GM20431 (cell line): ENCODE results near the gene CASQ2.

Source experiments
- in situ Hi-C: fragments of 300-500 bp; cut with MseI, MboI; formaldehyde crosslinking; loops from one replicate; pipeline ENCODE4 v1.15.0; 2020; ENCODE audit warnings: low sequenced_read_pairs; ENCODE audit not compliant: unreplicated experiment

The CASQ2 gene

DNA sequence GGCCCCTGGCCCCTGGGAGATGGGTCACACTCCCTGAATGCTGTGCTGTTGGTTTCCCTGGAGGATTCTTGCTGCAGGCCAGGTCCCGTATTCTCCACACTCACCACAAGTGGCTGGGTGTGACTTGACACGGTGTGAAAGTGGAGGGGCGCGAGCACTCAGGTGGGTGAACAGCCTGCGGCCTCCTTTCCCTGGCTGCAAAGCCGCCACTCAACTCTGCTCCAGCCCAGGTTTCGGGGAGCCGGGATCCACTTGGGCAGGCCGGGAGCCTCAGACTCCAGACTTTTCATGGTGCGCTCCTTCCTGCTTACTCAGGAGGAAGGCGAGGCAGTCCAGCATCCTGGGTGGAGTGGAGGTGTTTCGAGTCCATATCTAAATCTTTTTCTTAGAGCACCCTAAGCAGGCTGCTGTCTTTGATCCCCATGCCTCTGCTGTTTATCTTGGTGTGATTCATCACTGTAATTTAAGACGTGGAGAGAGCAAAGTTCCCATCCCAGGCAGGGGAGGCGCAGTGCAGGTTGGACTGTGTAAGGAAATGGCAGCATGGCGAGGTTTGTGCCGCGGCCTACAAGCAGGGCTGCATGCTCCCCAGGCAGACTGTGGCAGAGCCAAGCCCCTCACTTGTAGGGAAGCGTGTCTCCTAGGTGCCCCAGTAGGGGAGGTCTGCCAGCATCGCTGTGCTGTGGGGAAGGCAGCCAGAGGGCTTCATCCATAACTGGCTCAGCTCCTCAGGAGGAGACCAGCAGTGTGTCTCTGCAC, 97.2 kb downstream of the CASQ2 start:
- in situ Hi-C loops, result no loop called here

DNA sequence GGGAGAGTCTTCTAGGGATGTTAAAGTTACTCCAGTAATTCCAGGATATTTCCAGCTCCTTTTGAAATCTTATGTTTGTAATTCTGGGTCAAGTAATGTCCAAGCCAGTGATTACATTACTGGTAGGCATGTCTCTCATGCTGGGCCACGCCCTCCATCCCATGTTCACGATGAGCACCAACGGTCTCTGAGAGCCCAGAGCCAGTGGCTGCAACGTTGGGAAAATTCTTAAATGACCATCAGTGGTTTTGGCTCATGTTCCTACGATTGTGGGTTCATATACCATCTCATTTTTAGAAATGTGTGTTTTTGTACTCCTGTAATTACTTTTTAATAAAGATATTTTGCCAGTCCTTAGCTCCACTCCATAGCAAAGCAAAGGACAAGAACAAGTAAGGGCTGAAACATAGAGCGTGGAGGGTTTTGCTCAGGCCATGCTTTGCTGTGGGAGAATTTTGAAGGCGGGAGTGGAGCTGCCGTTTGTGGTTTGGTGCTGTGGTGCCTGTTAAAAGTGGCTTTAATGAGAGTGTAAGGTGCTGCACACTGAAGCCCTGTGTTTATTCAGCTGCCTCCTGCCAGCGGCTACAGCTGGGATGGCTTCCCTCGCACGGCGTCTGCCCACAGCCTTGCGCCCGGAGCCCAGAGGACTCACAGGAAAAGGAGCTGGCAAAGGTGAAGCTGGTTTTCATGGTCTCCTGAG, 97.9 kb downstream of the CASQ2 start:
- in situ Hi-C loops, result no loop called here

DNA sequence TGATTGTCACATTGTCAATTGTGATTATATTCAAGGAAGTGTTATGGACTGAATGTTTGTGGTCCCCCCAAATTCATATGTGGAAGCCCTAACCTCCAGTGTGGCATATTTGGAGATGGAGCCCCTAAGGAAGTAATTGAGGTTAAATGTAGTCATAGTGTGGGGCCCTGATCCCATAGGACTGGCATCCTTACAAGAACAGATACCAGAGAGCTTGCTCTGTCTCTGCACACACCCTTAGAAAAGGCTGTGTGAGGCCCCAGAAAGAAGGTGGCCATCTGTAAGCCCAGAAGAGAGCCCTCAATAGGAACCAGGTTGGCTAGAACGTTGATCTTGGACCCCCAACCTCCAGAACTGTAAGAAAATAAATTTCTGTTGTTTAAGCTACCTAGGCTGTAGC, 98.6 kb downstream of the CASQ2 start:
- in situ Hi-C loops, result no loop called here

DNA sequence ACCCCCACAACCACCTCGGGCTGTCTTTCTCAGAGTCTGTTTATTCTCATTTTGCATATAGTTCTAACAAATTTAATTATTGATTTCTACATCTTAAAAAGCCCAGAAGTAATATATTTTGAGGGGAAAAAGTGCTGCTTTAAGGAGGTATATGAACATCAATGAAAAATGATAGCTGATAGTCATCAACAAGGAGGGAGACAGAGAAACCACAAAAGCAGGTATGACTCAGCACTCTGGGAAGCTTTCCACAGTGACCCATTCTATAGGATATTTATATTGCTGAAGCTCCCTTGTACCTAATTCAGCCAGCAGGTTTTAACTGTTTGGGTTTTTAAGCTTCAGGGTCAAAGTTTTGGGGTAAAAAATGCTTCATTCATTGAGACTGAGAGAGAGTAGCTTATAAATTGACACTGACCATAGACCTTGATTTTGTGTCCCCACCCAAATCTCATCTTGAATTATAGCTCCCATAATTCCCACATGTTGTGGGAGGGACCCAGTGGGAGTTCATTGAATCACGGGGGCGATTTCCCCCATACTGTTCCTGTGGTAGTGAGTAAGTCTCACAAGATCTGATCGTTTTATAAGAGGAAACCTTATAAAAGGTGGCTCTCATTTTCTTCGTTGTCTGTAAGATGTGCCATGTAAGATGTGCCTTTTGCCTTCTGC, 99.4 kb downstream of the CASQ2 start:
- in situ Hi-C loops, result no loop called here

DNA sequence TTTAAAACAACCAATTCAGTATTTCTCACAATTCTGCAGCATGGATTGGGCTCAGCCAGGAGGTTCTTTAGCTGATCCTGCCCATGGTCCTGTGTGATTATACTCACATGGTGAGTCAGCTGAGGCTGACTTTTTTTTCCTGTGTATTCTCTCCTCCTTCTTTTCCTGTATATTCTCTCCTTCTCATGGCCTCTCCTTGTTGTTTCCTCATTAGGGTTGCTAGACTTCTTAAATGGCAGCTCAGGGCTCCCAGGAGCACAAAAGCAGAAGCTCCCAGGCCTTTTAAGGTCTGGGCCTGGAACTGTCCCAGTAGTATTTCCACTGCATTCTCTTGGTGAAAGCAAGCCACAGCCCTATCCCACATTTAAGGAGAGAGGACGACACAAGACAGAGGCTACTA, 99.9 kb downstream of the CASQ2 start:
- in situ Hi-C loops, result no loop called here

DNA sequence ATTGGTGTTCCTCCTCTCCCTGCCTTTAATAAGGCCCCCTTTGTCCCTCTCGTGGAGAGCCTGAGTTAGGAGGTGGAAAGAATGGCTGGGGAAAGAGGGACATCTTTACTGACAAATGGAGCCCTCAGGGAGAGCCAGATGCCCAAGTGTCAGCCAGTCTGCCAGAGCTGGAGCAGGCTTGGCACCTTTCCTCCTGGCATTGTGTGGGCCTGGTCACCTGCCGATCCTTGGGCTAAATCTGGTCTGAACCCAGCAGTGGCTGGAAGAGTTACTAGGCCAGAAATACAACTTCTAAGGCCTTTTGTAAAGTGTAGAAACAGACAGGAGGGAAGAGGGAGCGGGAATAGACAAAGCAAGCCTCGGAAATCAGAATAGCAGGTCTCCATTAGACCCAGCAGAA, 101.8 kb downstream of the CASQ2 start:
- in situ Hi-C loops, result no loop called here

DNA sequence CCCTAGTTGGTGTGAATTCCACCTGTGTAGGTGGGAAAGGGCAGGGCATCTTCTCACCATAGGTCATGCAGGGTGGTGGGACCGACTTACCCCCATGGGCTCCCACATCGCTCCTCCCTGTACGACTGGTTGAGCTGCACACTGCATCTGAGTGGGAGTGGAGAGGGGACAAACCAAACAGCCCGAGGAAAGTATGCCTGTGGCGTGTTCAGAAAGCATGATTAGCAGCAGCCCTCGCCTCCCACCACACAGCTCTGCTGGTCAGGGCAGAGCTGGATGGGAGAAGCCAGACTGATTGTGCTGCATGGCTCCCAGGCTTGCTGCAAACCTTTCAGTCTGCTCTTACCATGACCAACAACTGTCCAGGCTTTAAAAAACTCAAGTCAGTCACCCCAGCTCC, 102.3 kb downstream of the CASQ2 start:
- in situ Hi-C loops, result no loop called here

DNA sequence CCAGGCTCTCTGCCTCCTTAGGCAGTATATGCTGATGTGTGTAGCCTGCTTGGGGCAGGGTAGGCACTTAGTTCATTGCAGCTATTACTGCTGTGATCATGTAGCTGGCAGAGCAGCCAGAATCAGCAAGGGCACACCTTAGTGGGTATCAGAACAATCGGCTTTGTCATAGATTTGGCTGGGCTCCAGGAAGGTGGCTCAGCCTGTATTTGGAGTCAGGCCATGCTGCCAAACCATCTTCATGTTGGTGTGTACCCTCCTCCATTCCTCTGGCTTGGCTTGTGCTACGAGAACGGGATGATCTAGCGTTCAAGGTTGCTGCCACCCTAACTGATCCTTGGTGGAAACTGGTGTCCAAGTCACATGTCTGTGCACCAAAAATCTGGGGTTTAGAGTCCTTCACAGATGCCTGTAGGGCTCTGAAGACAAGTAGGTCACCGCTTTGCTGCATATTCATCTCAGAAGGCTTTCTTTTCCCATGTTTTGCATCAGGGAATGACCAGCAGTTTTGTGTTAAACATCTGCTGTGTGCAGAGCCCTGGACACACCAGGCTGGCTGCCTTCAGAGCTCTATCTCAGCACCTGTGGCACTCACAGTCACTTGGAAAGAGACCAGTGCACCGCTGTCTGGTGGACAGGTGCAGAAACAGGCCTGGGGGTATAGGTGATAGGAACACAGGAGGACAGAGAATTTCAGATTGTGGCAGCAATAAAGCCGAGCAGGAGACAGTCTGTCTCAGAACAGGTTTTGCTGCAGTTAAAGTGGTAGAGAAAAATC, 103.0 kb downstream of the CASQ2 start:
- in situ Hi-C loops, result no loop called here

DNA sequence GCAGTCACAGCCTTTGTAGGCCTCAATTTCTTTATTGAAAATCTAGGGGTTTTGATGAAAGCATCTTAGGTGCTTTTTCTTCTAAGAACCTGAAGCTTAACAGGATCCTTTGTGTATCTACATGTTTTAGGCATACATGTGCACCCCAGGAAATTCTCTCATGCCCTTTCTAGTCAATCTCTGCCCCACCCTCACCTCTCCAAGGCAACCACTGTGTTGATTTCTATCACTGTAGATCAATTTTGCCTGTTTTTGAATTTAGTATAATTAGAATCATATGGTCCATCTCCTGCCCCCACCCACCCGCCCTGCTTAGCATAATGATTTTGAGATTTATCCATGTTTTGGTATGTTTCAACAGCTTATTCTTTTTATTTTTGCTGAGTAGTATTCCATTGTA, 107.4 kb downstream of the CASQ2 start:
- in situ Hi-C loops, result no loop called here

DNA sequence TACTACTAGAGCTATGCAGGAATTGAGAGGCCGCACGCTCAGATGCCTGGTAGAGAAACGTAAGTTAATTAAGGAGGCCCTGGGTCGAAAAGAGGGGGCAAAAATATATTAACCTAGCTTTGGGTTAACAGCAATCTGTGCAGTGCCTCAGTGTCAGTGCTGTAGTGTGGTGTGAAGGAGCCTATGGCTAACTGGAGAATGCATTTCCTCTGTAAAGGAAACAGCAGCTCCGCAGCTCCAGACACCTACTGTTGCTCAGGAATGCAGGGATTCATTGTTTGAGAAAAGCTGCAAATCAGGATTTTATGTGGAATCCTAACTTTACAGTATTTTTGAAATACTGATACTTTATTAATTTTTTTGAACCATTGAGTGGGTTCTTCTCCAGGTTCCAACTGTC, 108.4 kb downstream of the CASQ2 start:
- in situ Hi-C loops, result no loop called here

DNA sequence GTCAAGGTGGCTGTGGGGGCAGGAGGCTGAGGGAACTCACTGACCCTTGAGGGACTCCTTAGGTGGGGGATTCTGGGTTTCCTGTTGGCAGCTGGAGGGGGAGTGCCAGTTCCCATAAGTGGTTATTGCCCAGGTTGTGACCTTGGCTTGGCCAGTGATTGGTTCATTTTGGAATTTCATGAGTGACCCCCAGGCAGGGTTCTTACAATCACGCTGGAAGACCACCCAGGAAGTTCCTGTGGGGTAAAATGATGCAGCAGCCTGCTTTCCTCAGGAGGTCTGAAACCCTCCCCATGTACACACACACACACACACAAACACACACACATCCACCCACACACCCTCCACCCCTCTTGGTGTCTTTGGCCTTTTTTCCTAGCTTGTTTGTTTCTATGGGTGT, 109.9 kb downstream of the CASQ2 start:
- in situ Hi-C loops, result no loop called here

DNA sequence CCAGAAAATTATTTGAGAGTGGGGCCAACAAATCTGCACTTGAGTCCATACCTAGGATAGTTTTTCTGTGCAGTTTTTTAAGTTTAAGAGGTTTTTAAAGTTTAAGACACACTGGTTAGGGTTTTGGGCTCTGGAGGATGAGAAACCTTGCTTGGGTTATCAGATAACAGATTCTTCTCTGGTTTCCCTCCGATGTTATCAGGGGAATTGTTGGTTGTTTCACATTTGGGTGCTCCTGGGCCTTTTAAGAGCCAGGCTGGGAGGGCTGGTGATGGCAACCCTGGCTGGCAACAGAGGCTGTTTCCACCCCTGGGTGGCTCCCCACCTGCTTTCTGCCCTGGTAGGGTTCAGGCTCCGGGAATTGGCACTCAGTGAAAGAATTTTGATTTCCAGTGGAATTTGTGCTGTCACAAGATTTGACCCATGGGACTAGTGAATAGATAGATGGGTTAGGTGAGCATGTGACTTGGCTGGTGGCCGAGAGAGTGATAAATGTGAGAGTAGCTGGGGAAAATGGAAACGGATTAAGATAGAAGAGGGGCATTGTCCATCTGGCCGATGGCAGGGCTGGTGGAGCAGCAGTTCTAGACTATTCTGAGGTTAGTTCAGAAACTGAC, 111.9 kb downstream of the CASQ2 start:
- in situ Hi-C loops, result no loop called here

DNA sequence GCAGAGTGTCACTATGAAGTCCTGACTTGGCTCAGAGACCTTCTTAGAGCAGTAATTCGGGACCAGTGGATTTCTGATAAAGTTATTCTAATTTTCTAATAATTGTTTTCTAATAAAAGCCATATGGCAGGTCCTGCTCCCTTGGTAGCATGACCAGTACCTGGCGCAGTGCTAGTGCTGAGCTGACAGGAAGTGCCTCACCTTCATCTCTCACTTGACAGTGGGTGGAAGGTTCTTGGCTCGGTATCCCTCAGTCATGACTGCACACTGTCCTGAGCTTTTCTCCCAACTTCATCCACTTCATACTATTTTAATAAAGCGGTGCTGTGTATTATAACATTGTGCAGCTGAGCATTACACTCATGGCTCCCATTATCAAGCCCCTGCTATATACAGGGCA, 112.6 kb downstream of the CASQ2 start:
- in situ Hi-C loops, result no loop called here

DNA sequence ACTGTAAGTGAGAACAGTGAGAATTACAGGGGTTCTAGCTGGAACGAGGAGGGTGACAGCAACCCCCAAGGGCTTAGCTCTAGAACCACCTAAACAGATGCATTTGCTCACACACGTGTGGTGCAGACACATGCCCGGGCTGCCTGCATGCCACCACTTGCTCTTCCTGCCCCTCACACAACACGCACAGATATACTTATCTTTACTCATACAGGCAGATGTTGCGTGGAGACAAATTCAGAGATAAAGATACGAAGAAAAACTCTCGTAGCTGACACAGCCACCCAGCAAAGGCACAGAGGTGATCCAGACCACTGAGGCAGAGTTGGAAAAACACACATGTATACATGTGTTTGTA, 113.2 kb downstream of the CASQ2 start:
- in situ Hi-C loops, result no loop called here

DNA sequence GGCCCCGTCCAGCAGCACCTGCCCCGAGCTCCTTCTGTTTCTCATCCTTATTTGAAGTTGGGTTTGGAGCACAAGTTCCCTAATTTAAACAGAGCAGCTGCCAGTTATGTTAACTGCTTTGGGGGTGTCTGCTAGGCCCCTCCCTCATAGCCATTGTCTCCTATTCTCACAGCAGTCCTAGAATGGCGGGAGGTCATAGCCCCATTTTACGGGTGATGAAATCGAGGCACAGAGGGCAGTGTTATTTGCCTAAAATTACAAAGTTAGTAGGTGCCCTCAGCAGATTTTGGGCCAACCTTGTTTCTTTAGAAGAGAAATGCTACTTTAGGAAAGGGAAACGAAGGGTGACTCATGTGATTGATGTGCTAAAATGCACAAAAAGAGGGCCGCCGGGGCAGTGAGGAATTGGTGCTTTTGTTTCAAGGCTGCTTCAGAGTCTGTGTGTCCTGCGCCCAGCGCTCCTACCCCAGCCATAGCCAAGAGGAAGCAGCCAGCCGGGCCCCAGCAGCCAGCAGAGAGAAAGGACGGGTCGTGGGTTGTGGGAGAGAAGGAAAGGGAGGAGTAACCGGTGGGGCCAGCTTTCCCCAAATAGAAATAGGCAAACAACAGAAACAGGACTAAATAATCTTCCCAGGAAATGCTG, 113.7 kb downstream of the CASQ2 start:
- in situ Hi-C loops, result no loop called here

DNA sequence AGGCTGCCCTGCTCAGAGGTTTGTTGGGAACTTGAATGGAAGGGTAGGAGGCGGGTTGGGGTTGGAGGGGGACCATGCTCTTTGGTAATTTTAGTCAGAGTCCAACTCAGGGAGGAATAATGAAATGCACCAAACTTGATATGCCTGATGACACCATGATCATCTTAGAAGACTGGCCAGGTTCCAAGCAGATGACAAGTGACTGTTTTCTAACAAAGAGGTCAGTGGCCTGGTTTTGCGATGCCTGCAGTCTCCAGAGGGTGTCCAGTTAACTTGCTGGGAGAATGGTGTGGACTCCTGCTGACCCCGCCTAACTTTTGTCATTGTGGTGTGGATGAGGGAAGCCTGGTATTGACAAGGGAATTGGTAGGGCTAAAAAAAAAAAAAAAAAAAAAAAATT, 114.4 kb downstream of the CASQ2 start:
- in situ Hi-C loops, result no loop called here

DNA sequence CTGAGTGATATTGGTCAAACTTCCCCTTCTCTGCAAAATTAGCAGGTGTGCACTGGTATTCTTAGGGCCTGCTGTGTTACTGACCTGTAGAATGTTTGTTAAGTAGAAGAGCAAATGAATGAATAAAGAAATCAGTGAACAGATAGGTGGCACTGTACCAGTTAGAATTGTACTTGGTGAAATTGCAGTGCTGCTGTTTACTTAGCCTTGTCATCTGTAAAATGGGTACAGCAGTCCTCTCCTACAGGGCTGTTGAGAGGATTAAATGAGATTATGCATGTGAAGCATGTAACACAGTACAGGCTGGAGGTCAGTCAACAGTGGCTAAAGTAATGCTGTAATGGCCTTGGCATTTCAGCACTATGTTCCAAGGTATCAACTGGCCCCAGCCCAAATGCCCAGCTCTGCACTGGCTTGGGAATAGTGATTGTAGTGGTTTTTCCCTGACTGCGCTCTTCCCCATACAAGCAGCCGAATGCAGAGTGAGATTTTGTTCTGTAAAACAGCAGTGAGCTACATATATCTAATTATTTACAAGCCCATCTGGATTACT, 116.2 kb downstream of the CASQ2 start:
- in situ Hi-C loops, result no loop called here

DNA sequence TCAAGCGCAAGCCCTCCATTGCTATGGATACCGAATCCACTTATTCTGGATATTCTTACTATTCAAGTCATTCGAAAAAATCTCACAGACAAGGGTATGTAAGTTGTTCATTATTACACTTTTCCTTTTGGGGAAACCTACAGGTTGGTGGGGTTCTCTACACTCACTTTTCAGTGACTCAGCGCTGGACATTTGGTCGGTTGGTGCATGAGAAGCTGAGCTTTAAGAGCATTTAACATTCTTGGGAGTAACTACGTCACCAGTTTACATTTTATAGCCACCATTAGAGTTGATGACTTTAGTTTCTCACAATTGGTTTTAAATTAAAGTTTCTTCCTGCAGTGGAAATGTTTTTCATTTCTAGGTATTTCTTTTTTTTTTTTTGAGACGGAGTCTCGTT, 117.1 kb downstream of the CASQ2 start:
- in situ Hi-C loops, result no loop called here

DNA sequence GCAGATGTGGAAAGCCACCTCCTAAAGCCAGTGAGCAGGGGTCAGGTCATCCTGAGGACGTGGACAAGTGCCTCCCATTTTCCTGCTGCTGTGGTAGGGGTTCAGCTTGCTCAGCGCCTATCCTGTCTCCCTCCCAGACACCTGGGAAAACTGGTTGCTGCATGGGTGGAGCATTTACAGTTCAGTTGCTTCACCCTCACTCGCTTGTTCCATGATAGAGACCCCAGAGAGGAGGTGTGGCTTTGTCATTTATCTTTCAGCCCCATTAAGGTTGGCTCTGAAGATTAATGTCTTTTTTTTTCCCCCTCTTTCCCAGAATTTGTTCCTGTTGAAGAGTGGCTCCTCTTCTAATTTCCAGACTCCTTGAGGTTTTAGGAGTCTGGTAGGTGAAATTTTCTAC, 117.6 kb downstream of the CASQ2 start:
- in situ Hi-C loops, result no loop called here
